ENCODE results near the gene CRLF2. TPM values are rescaled to one million over a fixed set of nuclear protein-coding genes. Genes with fewer than 3 reads are reported as not detected.
A peak's percentile ranks its signal among the peaks of the same experiment; 100 is the strongest.

The CRLF2 gene
- total RNA-seq, 2 experiments from 2014 or later = 0.16 to 0.42 TPM

GRCh38 chrX:1224954-1225353 is 12.5 kb upstream of the CRLF2 start:
- TF ChIP-seq CTCF (IDR thresholded peaks at IDR 0.05) = no peak
- POLR2A ChIA-PET = no interaction called here
- ATAC-seq (ENCODE audit: poor library complexity) = no peak
- H3K36me3 ChIP-seq (ENCODE audit: insufficient read depth, low read length) = no peaks in the 10 kb centered on the region
- no peaks in the 10 kb centered on the region for H3K27me3 Mint-ChIP-seq
- H3K9me3 ChIP-seq (ENCODE audit: control insufficient read depth in 1 of 2, insufficient read depth in 1 of 2, low read length in 2 of 2) = peaks cover 10% of the 10 kb centered on the region in 2 experiments
- peaks cover 10% of the 10 kb centered on the region for H3K9me3 Mint-ChIP-seq
- no peaks in the 10 kb centered on the region for H3K27me3 ChIP-seq (ENCODE audit: control insufficient read depth in 1 of 2, insufficient read depth in 2 of 2, low read length in 2 of 2)
- CTCF ChIA-PET = no interaction called here
- H3K36me3 Mint-ChIP-seq (ENCODE audit: low read depth) = no peaks in the 10 kb centered on the region
- peaks cover 3% of the 10 kb centered on the region for H3K4me1 ChIP-seq (ENCODE audit: insufficient read depth, low read length)
- H3K4me1 Mint-ChIP-seq (ENCODE audit: low read depth) = peaks cover 21% of the 10 kb centered on the region
- H3K27ac Mint-ChIP-seq = no peak overlapping the region
- H3K4me3 ChIP-seq (ENCODE audit: low read length) = no peak overlapping the region
- intact Hi-C loops (cut with DNase I, micrococcal nuclease) = no loop called here
- no peak overlapping the region for H3K4me3 Mint-ChIP-seq
- H3K27ac ChIP-seq (ENCODE audit: low read depth in 1 of 2, low read length in 2 of 2) = no peak overlapping the region
- peak in 1 of 14 experiments; percentile 28 for DNase-seq

- no peaks in the 10 kb centered on the region for H3K36me3 Mint-ChIP-seq (ENCODE audit: low read depth)
- intact Hi-C loops (cut with DNase I, micrococcal nuclease) = no loop called here
- Histone ChIP-seq H3K4me3 (ENCODE audit: low read length) (no peak overlapping the region), H3K36me3 (ENCODE audit: insufficient read depth, low read length) (no peaks in the 10 kb centered on the region), H3K27ac (ENCODE audit: low read depth in 1 of 2, low read length in 2 of 2) (no peak overlapping the region), H3K9me3 (ENCODE audit: control insufficient read depth in 1 of 2, insufficient read depth in 1 of 2, low read length in 2 of 2) (peaks cover 10% of the 10 kb centered on the region in 2 experiments), H3K4me1 (ENCODE audit: insufficient read depth, low read length) (peaks cover 3% of the 10 kb centered on the region), H3K27me3 (ENCODE audit: control insufficient read depth in 1 of 2, insufficient read depth in 2 of 2, low read length in 2 of 2) (no peaks in the 10 kb centered on the region)
- H3K4me1 Mint-ChIP-seq (ENCODE audit: low read depth) = peaks cover 11% of the 10 kb centered on the region
- no peak overlapping the region for H3K4me3 Mint-ChIP-seq
- CTCF ChIA-PET = no interaction called here
- no peaks in the 10 kb centered on the region for H3K27me3 Mint-ChIP-seq
- ATAC-seq (ENCODE audit: poor library complexity) (no peak), DNase-seq (no peak)
- TF ChIP-seq CTCF (IDR thresholded peaks at IDR 0.05) = no peak
- POLR2A ChIA-PET = no interaction called here
- peaks cover 10% of the 10 kb centered on the region for H3K9me3 Mint-ChIP-seq
- H3K27ac Mint-ChIP-seq = no peak overlapping the region
Measured at GRCh38 chrX:1223242-1223600, 10.8 kb upstream of the CRLF2 start.

- Mint-ChIP-seq H3K4me1 (ENCODE audit: low read depth) (peaks cover 9% of the 10 kb centered on the region), H3K27me3 (no peaks in the 10 kb centered on the region), H3K36me3 (ENCODE audit: low read depth) (no peaks in the 10 kb centered on the region), H3K9me3 (peaks cover 10% of the 10 kb centered on the region), H3K4me3 (no peak overlapping the region), H3K27ac (no peak overlapping the region)
- DNase-seq = peak in 2 of 14 experiments; percentile 56 to 69
- H3K36me3 ChIP-seq (ENCODE audit: insufficient read depth, low read length) = no peaks in the 10 kb centered on the region
- no peaks in the 10 kb centered on the region for H3K27me3 ChIP-seq (ENCODE audit: control insufficient read depth in 1 of 2, insufficient read depth in 2 of 2, low read length in 2 of 2)
- peaks cover 3% of the 10 kb centered on the region for H3K4me1 ChIP-seq (ENCODE audit: insufficient read depth, low read length)
- ChIA-PET POLR2A (no interaction called here), CTCF (no interaction called here)
- ATAC-seq (ENCODE audit: poor library complexity) = no peak
- H3K9me3 ChIP-seq (ENCODE audit: control insufficient read depth in 1 of 2, insufficient read depth in 1 of 2, low read length in 2 of 2) = peaks cover 10% of the 10 kb centered on the region in 2 experiments
- no peak overlapping the region for H3K27ac ChIP-seq (ENCODE audit: low read depth in 1 of 2, low read length in 2 of 2)
- intact Hi-C loops (cut with DNase I, micrococcal nuclease) = no loop called here
- H3K4me3 ChIP-seq (ENCODE audit: low read length) = no peak overlapping the region
- TF ChIP-seq CTCF (IDR thresholded peaks at IDR 0.05) = no peak
Measured at GRCh38 chrX:1222531-1223241, 10.2 kb upstream of the CRLF2 start.
